Body of pancreas (tissue), 4 donors: ENCODE results near the gene MAGEA9B.
"Not testable (repeated sequence)": the region's sequence is repeated elsewhere in the genome, so short reads cannot be mapped to it uniquely, and the experiment has no call there.

Experiments
- CTCF ChIP-seq, 7 experiments: fragments of 450-650 bp in 4 of 7; fragments of 200-600 bp in 3 of 7; sonication (generic) in 3 of 7; IDR thresholded peaks; one replicate each; pipeline ENCODE4 v1.5.1; 2016 to 2019; ENCODE audit warnings: antibody characterized with exemption in 7 of 7
- POLR2A ChIP-seq, 3 donors: fragments of 450-650 bp; IDR thresholded peaks; one replicate each; pipeline ENCODE4 v1.6.1; 2016; ENCODE audit warnings: antibody characterized with exemption in 3 of 3, mild to moderate bottlenecking in 2 of 3

- not testable (repeated sequence) for TF ChIP-seq CTCF, POLR2A (IDR thresholded peaks at IDR 0.05)
Measured at GRCh38 chrX:149550454-149550853, 36.8 kb downstream of the MAGEA9B start.
